DMS153 treated with DMSO at 0.1 percent for 48 hours (cell line): ENCODE data around the gene DENND1C.

ENCODE experiments used
- DNase-seq: peaks from one replicate; lab custom pipeline; 2025; ENCODE audit not compliant: unreplicated experiment; lab: John Stamatoyannopoulos, UW

DENND1C gene

GRCh38 chr19:6481541-6482342 is at the start of gene DENND1C:
TSS of gene DENND1C (minus strand) at chr19:6481787. CDS start at chr19:6481695, 92 bp downstream.
- no peak for DNase-seq

GRCh38 chr19:6530386-6531162 is 49.0 kb upstream of the DENND1C start, which contains the start of gene TNFSF9:
TSS of gene TNFSF9 (plus strand) at chr19:6531026. CDS start at chr19:6531037, 11 bp downstream.
- DNase-seq: peak; percentile 78

GRCh38 chr19:6529937-6530385 is 48.4 kb upstream of the DENND1C start:
- no peak for DNase-seq

GRCh38 chr19:6529351-6529750 is 47.8 kb upstream of the DENND1C start:
- DNase-seq: no peak

- no peak for DNase-seq
Measured at GRCh38 chr19:6528544-6529121, 47.0 kb upstream of the DENND1C start.

- no peak for DNase-seq
Measured at GRCh38 chr19:6527893-6528543, 46.4 kb upstream of the DENND1C start.

GRCh38 chr19:6524311-6524710 is 42.7 kb upstream of the DENND1C start:
- DNase-seq: no peak

GRCh38 chr19:6522712-6523111 is 41.1 kb upstream of the DENND1C start:
- DNase-seq: no peak

- DNase-seq: no peak
Measured at GRCh38 chr19:6521718-6522646, 40.4 kb upstream of the DENND1C start.

GRCh38 chr19:6519289-6519688 is 37.7 kb upstream of the DENND1C start:
- no peak for DNase-seq

- DNase-seq: no peak
Measured at GRCh38 chr19:6518145-6518911, 36.7 kb upstream of the DENND1C start.

- peak; percentile 55 for DNase-seq
Measured at GRCh38 chr19:6516659-6517291, 35.2 kb upstream of the DENND1C start.

GRCh38 chr19:6516018-6516658 is 34.6 kb upstream of the DENND1C start:
- DNase-seq: peak; percentile 88

- DNase-seq: no peak
Measured at GRCh38 chr19:6514926-6515544, 33.4 kb upstream of the DENND1C start.

GRCh38 chr19:6514089-6514488 is 32.5 kb upstream of the DENND1C start:
- DNase-seq: no peak

- no peak for DNase-seq
Measured at GRCh38 chr19:6510618-6511017, 29.0 kb upstream of the DENND1C start.

GRCh38 chr19:6509118-6509971 is 27.8 kb upstream of the DENND1C start:
- no peak for DNase-seq
